Gastrocnemius medialis (tissue), 4 donors: ENCODE measurements around the gene GPR62.

ENCODE experiments used
- POLR2A ChIP-seq, 2 donors: fragments of 450-650 bp; IDR thresholded peaks; one replicate each; pipeline ENCODE4 v1.6.1; 2017; ENCODE audit warnings: antibody characterized with exemption in 2 of 2, mild to moderate bottlenecking in 2 of 2, moderate library complexity in 2 of 2
- TF ChIP-seq, protein P1 (sequence below), 5 experiments: fragments of 450-650 bp in 3 of 5; fragments of 200-600 bp in 2 of 5; sonication (generic) in 2 of 5; IDR thresholded peaks in 4 of 5; conservative IDR thresholded peaks in 1 of 5; 1 replicate in 4 of 5; 2 replicates in 1 of 5; pipeline ENCODE4 v1.5.1; 2016 to 2019; ENCODE audit warnings: antibody characterized with exemption in 5 of 5, mild to moderate bottlenecking in 3 of 5, moderate library complexity in 3 of 5

DNA sequence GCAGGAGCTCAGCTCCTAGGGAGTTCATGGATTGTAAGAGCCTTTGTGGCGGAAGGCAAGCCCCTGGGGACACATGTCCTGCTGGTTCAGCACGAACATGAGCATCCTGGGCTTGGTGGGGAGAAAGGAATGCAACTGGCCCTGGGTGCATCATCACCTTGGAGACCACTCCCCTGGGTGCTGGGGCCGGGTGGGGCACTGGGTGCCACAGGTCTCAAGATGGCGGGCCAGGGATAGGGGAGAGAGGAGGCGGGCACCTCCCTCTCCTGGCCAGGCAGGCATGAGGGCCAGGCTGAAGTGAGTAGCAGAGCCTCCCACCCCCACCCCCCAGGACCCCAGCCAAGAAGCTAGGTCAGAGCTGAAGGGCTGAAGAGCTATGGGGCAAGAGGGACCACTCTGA is 11.3 kb downstream of the GPR62 start:
- TF ChIP-seq, protein P1, sequence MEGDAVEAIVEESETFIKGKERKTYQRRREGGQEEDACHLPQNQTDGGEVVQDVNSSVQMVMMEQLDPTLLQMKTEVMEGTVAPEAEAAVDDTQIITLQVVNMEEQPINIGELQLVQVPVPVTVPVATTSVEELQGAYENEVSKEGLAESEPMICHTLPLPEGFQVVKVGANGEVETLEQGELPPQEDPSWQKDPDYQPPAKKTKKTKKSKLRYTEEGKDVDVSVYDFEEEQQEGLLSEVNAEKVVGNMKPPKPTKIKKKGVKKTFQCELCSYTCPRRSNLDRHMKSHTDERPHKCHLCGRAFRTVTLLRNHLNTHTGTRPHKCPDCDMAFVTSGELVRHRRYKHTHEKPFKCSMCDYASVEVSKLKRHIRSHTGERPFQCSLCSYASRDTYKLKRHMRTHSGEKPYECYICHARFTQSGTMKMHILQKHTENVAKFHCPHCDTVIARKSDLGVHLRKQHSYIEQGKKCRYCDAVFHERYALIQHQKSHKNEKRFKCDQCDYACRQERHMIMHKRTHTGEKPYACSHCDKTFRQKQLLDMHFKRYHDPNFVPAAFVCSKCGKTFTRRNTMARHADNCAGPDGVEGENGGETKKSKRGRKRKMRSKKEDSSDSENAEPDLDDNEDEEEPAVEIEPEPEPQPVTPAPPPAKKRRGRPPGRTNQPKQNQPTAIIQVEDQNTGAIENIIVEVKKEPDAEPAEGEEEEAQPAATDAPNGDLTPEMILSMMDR (IDR thresholded peaks at IDR 0.05 in 4 of 5, conservative IDR thresholded peaks at IDR 0.05 in 1 of 5): no peak
- no peak for TF ChIP-seq POLR2A (IDR thresholded peaks at IDR 0.05)
